ENCODE results near the gene RIMS3. TPM values are rescaled to one million over a fixed set of nuclear protein-coding genes. Genes with fewer than 3 reads are reported as not detected.

The RIMS3 gene
- total and polyA plus RNA-seq, 12 donors, result 0.14 to 2.0 (median 0.71) TPM

GRCh38 chr1:40649592-40649930, 15.9 kb downstream of the RIMS3 start:
- no peak overlapping the region for H3K4me3 ChIP-seq
- peaks cover 0 to 24% (median 5%) of the 10 kb centered on the region in 9 donors for H3K4me1 ChIP-seq
- H3K36me3 ChIP-seq, result no peaks in the 10 kb centered on the region
- TF ChIP-seq, protein P1, sequence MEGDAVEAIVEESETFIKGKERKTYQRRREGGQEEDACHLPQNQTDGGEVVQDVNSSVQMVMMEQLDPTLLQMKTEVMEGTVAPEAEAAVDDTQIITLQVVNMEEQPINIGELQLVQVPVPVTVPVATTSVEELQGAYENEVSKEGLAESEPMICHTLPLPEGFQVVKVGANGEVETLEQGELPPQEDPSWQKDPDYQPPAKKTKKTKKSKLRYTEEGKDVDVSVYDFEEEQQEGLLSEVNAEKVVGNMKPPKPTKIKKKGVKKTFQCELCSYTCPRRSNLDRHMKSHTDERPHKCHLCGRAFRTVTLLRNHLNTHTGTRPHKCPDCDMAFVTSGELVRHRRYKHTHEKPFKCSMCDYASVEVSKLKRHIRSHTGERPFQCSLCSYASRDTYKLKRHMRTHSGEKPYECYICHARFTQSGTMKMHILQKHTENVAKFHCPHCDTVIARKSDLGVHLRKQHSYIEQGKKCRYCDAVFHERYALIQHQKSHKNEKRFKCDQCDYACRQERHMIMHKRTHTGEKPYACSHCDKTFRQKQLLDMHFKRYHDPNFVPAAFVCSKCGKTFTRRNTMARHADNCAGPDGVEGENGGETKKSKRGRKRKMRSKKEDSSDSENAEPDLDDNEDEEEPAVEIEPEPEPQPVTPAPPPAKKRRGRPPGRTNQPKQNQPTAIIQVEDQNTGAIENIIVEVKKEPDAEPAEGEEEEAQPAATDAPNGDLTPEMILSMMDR (IDR thresholded peaks at IDR 0.05), result no peak
- 83 to 87% methylated on average over 5 of the region's 5 CpGs for WGBS, 2 donors
- no peak overlapping the region for H3K27ac ChIP-seq
- DNase-seq (no peak), ATAC-seq (peak in 1 of 8 donors; percentile 48)
- peaks cover 0 to 10% (median 0%) of the 10 kb centered on the region in 7 donors for H3K27me3 ChIP-seq
- H3K9me3 ChIP-seq, result no peaks in the 10 kb centered on the region
- intact Hi-C loops (cut with DNase I), result no loop called here

DNA sequence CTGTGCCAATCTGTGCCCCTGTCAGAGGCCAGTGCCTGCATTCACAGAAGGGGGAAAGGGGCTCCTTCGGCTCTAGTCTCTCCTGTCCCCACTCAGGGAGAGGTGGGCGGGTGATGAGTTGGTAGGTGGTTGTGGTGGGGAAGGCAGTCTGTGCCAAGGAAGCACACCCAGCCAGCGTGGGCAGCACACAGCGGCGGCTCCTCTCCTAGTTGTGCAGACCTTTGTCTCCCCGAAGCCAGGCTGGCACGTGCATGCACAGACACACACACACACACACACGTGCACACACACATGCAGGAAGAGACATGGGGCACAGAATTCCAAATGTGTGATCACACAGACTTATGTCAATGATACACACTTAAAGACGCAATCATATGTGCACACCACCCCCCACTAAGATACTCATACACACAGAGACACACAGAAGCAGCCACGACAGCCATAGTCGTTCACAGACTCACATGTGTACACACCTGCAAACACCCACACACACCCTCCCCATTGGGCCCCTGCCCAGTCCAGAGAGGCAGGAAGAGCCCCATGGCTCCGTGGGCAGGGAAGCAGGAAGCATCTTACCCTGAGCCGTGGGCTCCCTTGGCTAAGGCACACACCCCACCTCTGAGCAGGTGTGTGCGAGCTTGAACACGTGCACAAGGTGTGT, 16.4 kb downstream of the RIMS3 start:
- Histone ChIP-seq H3K36me3 (no peaks in the 10 kb centered on the region), H3K27ac (no peak overlapping the region), H3K4me3 (no peak overlapping the region), H3K4me1 (peaks cover 0 to 24% (median 5%) of the 10 kb centered on the region in 9 donors), H3K27me3 (peaks cover 0 to 10% (median 0%) of the 10 kb centered on the region in 7 donors), H3K9me3 (no peaks in the 10 kb centered on the region)
- TF ChIP-seq, protein P1 (IDR thresholded peaks at IDR 0.05), result no peak
- intact Hi-C loops (cut with DNase I), result no loop called here
- ATAC-seq (no peak), DNase-seq (no peak)
- 85% methylated on average over 15 of the region's 15 CpGs for WGBS, 2 donors

DNA sequence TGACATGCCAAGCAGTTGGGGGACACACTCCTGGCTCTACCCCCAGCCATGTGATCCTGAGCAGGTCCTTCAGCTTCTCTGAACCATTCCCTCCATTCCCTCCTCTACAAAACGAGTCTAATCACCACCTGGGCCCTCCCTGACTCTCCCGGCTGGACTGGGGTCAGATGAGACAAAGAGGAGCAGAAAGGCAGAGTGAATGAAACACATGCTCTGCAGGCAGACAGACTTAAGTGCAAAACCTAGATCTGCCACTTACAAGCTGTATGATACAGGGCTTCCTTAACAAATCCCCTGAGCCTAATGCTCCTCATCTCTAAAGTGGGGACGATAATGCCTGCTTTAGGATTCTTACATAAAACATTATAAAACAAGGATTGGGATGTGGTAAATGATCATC, 17.3 kb downstream of the RIMS3 start:
- intact Hi-C loops (cut with DNase I), result no loop called here
- H3K4me1 ChIP-seq, result peaks cover 0 to 20% (median 5%) of the 10 kb centered on the region in 9 donors
- DNase-seq, result no peak
- peaks cover 0 to 10% (median 0%) of the 10 kb centered on the region in 7 donors for H3K27me3 ChIP-seq
- H3K4me3 ChIP-seq, result no peak overlapping the region
- H3K27ac ChIP-seq, result no peak overlapping the region
- 81 to 87% methylated on average over 3 of the region's 3 CpGs for WGBS, 2 donors
- no peaks in the 10 kb centered on the region for H3K9me3 ChIP-seq
- TF ChIP-seq, protein P1 (IDR thresholded peaks at IDR 0.05), result no peak
- no peaks in the 10 kb centered on the region for H3K36me3 ChIP-seq
- ATAC-seq, result no peak

- no peak overlapping the region for H3K4me3 ChIP-seq
- TF ChIP-seq, protein P1 (IDR thresholded peaks at IDR 0.05), result no peak
- H3K36me3 ChIP-seq, result no peaks in the 10 kb centered on the region
- H3K27me3 ChIP-seq, result peaks cover 0 to 4% (median 0%) of the 10 kb centered on the region in 7 donors
- ATAC-seq, result no peak
- no peak for DNase-seq
- no peak overlapping the region for H3K27ac ChIP-seq
- intact Hi-C loops (cut with DNase I), result no loop called here
- H3K9me3 ChIP-seq, result no peaks in the 10 kb centered on the region
- 72 to 79% methylated on average over 5 of the region's 5 CpGs for WGBS, 2 donors
- peaks cover 0 to 20% (median 5%) of the 10 kb centered on the region in 9 donors for H3K4me1 ChIP-seq
Observed at GRCh38 chr1:40646315-40646714, 19.2 kb downstream of the RIMS3 start.
